ENCODE measurements around the gene MANBA.
A peak's percentile ranks its signal among the peaks of the same experiment; 100 is the strongest.

Gene MANBA

DNA sequence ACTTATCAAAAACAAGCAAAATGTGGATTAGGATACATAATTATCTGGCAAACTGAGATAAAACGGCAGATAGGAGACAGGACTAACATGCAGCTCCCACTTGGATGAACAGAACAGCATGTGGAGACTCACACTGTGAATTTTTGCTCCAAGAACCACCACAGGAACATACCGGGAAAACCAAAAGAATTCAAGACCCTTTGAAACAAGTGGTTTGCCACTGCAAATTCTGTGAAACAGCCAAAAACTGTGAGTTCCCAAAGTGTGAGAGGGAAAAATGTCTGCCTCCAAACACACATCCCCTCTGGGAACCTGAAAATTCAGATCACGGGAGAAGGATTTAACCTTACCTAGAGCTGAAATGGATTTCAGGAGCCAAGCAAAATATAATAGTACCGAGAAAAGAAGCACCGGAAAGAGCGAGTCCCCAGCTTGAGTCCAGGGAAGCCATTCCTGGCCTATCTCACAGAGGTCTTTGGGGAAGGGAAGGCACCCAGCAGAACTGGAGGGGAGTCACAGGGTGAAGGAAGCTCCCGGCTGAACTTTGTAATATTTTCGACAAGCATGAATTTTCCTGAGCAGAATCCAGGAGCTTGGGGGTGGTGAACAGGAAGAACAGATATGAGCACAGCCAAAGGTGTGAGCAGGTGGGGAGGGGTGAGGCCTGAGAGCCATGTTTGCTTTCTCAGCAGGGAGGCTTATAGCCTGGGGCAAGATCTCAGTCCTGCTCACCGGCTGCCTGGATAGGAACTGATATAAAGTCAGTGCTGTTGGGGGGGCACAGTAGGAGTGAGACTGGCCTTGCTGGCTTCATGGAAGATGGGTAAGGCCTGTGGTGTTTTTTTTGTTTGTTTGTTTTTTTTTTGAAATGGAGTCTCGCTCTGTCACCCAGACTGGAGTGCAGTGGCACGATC, 23.9 kb downstream of the MANBA start:
- no peak for DNase-seq (ENCODE audit: extremely low spot score)
- POLR2A ChIA-PET, result no interaction called here
- TF ChIP-seq, protein P1, sequence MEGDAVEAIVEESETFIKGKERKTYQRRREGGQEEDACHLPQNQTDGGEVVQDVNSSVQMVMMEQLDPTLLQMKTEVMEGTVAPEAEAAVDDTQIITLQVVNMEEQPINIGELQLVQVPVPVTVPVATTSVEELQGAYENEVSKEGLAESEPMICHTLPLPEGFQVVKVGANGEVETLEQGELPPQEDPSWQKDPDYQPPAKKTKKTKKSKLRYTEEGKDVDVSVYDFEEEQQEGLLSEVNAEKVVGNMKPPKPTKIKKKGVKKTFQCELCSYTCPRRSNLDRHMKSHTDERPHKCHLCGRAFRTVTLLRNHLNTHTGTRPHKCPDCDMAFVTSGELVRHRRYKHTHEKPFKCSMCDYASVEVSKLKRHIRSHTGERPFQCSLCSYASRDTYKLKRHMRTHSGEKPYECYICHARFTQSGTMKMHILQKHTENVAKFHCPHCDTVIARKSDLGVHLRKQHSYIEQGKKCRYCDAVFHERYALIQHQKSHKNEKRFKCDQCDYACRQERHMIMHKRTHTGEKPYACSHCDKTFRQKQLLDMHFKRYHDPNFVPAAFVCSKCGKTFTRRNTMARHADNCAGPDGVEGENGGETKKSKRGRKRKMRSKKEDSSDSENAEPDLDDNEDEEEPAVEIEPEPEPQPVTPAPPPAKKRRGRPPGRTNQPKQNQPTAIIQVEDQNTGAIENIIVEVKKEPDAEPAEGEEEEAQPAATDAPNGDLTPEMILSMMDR (IDR thresholded peaks at IDR 0.05; ENCODE audit: control extremely low read depth, extremely low read depth, low read depth, missing control alignments), result no peak
- CTCF ChIA-PET, result interaction anchor here (1.0 to 3.6 kb wide), 3 partner anchors 11 to 33 kb away, joined by 3 to 12 read pairs (median 5); no protein-coding TSS in a partner anchor

- no peak for DNase-seq (ENCODE audit: extremely low spot score)
- CTCF ChIA-PET, result interaction anchor here (0.6 to 3.6 kb wide), 4 partner anchors 9 to 1005 kb away, joined by 3 to 12 read pairs (median 4); no protein-coding TSS in a partner anchor
- TF ChIP-seq, protein P1 (IDR thresholded peaks at IDR 0.05; ENCODE audit: control extremely low read depth, extremely low read depth, low read depth, missing control alignments), result no peak
- POLR2A ChIA-PET, result interaction anchor here (0.7 kb wide), 1 partner anchor 66 kb away, joined by 8 read pairs; no protein-coding TSS in a partner anchor
These were observed 25.2 kb downstream of the MANBA start for GRCh38 chr4:102735582-102735981.

DNA sequence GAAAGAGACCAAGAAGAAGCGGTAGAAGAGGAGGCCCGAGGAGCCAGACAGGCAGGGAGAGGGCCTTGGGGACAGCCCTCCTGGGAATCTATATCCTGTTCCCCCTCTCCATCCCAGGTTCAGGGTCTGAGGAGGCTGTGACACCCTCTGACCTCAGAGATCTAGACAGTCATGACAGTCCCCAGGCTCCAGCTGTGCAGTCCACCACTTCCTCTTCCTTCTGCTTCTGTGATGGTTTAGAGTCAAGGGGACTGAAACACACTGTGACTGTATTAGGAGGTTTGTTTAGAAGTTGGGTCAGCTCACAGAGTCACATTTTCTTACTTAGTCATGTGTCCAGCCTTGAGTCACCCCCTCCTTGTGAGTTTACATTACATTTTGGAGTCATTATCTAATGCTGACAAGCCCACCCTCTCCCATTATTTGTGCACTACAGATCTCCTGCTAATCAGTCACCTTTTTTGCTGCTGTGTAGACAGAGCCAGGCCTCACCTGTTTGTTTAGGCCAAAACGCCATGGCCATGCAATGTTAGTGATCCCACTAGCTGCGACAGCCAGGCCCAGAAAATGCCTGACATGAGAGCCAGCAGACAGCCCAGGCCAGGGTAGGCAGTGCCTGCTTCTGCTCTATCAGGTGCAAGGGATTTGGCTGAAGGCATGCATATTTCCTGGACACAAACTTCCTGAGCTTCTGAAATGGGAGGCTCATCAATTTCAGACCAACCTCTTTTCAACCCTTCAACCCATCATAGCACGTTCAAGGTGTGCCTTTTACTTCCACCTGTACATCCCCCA, 26.0 kb downstream of the MANBA start:
- DNase-seq (ENCODE audit: extremely low spot score), result peak; percentile 69
- TF ChIP-seq, protein P1 (IDR thresholded peaks at IDR 0.05; ENCODE audit: control extremely low read depth, extremely low read depth, low read depth, missing control alignments), result no peak
- ChIA-PET POLR2A (interaction anchor here (0.7 kb wide), 1 partner anchor 67 kb away, joined by 8 read pairs; no protein-coding TSS in a partner anchor), CTCF (interaction anchor here (1.2 to 3.6 kb wide), 3 partner anchors 10 to 346 kb away, joined by 3 to 12 read pairs (median 4); no protein-coding TSS in a partner anchor)

DNA sequence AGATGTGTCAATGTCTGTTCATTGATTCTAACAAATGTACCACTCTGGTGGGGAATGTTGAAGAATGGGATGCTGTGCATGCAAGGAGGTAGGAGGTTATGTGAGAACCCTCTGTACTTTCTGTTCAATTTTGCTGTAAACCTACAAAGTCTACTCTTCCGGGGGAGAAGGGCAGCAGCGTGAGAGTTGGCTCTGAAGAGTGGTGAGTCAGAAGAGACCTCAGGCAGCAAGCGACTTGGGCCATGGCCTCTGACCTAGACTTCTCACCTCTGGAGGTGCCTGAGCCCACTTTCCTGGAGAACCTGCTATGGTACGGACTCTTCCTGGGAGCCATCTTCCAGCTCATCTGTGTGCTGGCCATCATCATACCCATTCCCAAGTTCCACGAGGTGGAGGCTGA, 26.7 kb downstream of the MANBA start:
- TF ChIP-seq, protein P1 (IDR thresholded peaks at IDR 0.05; ENCODE audit: control extremely low read depth, extremely low read depth, low read depth, missing control alignments), result no peak
- CTCF ChIA-PET, result interaction anchor here (3.6 kb wide), 1 partner anchor 30 kb away, joined by 12 read pairs; no protein-coding TSS in a partner anchor

GRCh38 chr4:102733084-102733483, 27.7 kb downstream of the MANBA start:
- CTCF ChIA-PET, result interaction anchor here (1.5 kb wide), 1 partner anchor 29 kb away, joined by 3 read pairs; no protein-coding TSS in a partner anchor
- POLR2A ChIA-PET, result no interaction called here
- DNase-seq (ENCODE audit: extremely low spot score), result no peak
- TF ChIP-seq, protein P1 (IDR thresholded peaks at IDR 0.05; ENCODE audit: control extremely low read depth, extremely low read depth, low read depth, missing control alignments), result no peak

More for the DNA sequence above, 26.7 kb downstream of the MANBA start:
- DNase-seq (ENCODE audit: extremely low spot score), result no peak
- POLR2A ChIA-PET, result no interaction called here

DNA sequence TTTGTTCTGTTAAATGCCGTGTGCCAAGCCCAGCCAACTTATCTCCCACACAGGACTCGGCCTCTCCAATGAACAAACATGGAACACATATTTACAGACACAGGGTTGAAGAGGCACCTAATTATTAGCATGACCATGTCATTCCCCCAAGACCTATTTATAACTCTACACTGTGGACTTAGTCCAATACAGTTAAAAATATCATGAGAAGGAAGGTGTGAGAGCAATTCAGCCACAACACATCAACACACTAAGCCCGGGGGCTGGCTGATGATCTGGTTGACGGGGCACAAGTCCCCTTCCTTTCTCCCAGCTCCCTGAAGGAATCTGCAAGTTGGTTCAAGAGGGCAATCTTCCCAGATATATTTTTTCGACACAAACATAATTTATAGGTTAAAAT, 28.1 kb downstream of the MANBA start:
- TF ChIP-seq, protein P1 (IDR thresholded peaks at IDR 0.05; ENCODE audit: control extremely low read depth, extremely low read depth, low read depth, missing control alignments), result no peak
- ChIA-PET CTCF (interaction anchor here (1.5 kb wide), 1 partner anchor 28 kb away, joined by 3 read pairs; no protein-coding TSS in a partner anchor), POLR2A (no interaction called here)
- no peak for DNase-seq (ENCODE audit: extremely low spot score)

Data from GM10248 (cell line).